ENCODE measurements around the gene MLXIP. TPM values are rescaled to one million over a fixed set of nuclear protein-coding genes. Genes with fewer than 3 reads are reported as not detected.

Gene MLXIP
- total RNA-seq, 4 donors from 2014 or later, result 34.0 to 70.1 (median 46.2) TPM

DNA sequence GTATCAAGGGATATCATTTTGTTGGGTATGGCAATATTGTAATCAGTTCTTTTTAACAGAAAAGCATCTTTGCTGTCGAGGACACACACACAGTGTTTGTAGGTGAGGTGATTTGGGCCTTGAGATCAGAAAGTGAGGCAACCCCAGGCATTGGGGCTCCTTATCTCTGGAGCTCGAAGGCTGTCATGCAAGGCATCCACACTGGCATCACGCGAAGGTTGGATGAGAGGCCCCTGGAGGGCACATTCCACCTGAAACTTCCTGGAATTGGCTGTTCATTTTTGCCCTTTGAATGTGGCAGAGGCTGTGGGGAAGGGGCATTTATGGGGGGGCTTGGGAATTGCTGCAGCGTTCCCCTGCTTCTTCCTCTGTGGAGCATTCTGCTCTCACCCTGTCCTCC lies 49.9 kb downstream of the MLXIP start:
- intact Hi-C loops (cut with DNase I), result loop anchor here (5.0 kb wide), 2 partner anchors 64 to 211 kb away; partner anchors contain the start of gene CFAP251
- WGBS, 2 donors, result 88% methylated on average over 5 of the region's 5 CpGs
- no peak for TF ChIP-seq POLR2A (IDR thresholded peaks at IDR 0.05)
- TF ChIP-seq, protein P1, sequence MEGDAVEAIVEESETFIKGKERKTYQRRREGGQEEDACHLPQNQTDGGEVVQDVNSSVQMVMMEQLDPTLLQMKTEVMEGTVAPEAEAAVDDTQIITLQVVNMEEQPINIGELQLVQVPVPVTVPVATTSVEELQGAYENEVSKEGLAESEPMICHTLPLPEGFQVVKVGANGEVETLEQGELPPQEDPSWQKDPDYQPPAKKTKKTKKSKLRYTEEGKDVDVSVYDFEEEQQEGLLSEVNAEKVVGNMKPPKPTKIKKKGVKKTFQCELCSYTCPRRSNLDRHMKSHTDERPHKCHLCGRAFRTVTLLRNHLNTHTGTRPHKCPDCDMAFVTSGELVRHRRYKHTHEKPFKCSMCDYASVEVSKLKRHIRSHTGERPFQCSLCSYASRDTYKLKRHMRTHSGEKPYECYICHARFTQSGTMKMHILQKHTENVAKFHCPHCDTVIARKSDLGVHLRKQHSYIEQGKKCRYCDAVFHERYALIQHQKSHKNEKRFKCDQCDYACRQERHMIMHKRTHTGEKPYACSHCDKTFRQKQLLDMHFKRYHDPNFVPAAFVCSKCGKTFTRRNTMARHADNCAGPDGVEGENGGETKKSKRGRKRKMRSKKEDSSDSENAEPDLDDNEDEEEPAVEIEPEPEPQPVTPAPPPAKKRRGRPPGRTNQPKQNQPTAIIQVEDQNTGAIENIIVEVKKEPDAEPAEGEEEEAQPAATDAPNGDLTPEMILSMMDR (IDR thresholded peaks at IDR 0.05), result no peak

DNA sequence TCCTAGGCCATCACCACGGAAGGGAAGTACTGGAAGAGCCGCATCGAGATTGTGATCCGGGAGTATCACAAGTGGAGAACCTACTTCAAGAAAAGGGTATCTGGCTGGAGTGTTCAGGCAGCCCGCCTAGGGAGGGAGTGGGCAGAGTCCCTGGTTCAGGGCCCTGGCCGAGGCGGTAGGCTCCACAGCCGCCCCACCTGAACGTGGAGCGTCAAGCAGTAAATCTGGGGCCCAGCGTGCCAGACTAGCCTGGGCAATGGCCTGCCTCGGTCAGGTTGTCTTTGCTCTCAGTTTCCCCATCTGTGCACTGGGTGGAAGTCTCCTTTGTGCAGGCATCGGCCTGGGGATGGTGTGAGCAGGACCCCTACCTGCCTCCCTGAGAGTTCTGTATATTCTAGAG lies 50.6 kb downstream of the MLXIP start:
- H3K36me3 ChIP-seq, result peaks cover 57 to 60% of the 10 kb centered on the region in 2 donors
- H3K9me3 ChIP-seq, result no peaks in the 10 kb centered on the region
- WGBS, 2 donors, result 88 to 91% methylated on average over 9 to 12 of the region's 13 CpGs
- H3K4me1 ChIP-seq, result peaks cover 0 to 15% of the 10 kb centered on the region in 2 donors
- no peaks in the 10 kb centered on the region for H3K27me3 ChIP-seq
- intact Hi-C loops (cut with DNase I), result loop anchor here (5.0 kb wide), 2 partner anchors 63 to 212 kb away; partner anchors contain the start of gene CFAP251
- DNase-seq, result no peak
- H3K27ac ChIP-seq, result no peak overlapping the region
- H3K4me3 ChIP-seq (replicated peaks in 1 of 3), result no peak overlapping the region
- TF ChIP-seq POLR2A (IDR thresholded peaks at IDR 0.05), result no peak
- TF ChIP-seq, protein P1 (IDR thresholded peaks at IDR 0.05), result no peak

More for the DNA sequence above, 49.9 kb downstream of the MLXIP start:
- no peak overlapping the region for H3K27ac ChIP-seq
- peaks cover 53 to 54% of the 10 kb centered on the region in 2 donors for H3K36me3 ChIP-seq
- no peak for DNase-seq
- H3K27me3 ChIP-seq, result no peaks in the 10 kb centered on the region
- H3K9me3 ChIP-seq, result no peaks in the 10 kb centered on the region
- H3K4me1 ChIP-seq, result peaks cover 3 to 18% of the 10 kb centered on the region in 2 donors
- H3K4me3 ChIP-seq (replicated peaks in 1 of 3), result no peak overlapping the region

DNA sequence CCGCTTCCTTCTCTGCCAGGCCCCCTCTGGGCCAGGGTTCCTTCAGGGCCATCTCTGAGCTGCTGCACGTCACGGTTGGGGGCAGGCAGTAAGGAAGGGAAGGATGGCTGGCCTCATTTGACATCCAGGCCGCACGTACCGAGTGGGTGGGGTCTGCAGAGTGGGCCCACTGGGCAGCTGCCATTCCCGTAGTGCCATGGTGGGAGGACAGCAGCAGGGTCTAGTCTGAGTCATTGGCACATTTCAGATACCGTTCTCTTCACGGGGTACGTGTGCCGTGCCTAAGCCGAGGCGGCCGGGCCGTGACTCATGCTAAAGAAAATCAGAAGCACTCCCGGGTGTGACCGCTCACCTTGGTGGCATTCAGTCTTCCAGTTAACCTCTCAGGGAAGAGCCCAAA lies 51.6 kb downstream of the MLXIP start:
- TF ChIP-seq, protein P1 (IDR thresholded peaks at IDR 0.05), result no peak
- TF ChIP-seq POLR2A (IDR thresholded peaks at IDR 0.05), result no peak
- intact Hi-C loops (cut with DNase I), result no loop called here
- WGBS, 2 donors, result 91 to 93% methylated on average over 16 to 17 of the region's 17 CpGs

DNA sequence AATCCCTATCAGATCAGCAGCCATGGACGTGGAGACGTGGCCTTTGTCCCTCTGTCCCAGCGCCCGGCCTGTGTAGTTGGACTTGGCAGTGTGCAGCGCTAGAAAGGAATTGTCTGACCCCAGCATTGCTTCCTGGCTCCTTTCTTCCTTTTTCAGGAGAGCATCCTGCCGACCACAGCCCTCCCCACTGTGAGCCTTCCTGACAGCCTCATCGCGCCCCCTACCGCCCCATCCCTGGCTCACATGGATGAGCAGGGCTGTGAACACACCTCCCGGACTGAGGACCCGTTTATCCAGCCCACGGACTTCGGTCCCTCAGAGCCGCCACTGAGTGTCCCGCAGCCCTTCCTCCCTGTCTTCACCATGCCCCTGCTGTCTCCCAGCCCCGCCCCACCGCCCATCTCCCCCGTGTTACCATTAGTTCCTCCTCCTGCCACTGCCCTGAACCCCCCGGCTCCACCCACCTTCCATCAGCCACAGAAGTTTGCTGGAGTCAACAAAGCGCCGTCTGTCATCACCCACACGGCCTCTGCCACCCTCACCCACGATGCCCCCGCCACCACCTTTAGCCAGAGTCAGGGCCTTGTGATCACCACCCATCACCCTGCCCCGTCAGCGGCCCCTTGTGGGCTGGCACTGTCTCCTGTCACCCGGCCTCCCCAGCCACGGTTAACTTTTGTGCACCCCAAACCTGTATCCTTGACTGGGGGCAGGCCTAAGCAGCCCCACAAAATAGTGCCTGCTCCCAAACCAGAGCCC lies 54.8 kb downstream of the MLXIP start:
- H3K9me3 ChIP-seq, result no peaks in the 10 kb centered on the region
- intact Hi-C loops (cut with DNase I), result no loop called here
- H3K36me3 ChIP-seq, result peaks cover 60 to 65% of the 10 kb centered on the region in 2 donors
- peaks cover 10 to 11% of the 10 kb centered on the region in 2 donors for H3K4me1 ChIP-seq
- H3K27me3 ChIP-seq, result no peaks in the 10 kb centered on the region
- no peak for DNase-seq
- TF ChIP-seq POLR2A (IDR thresholded peaks at IDR 0.05), result no peak
- no peak overlapping the region for H3K4me3 ChIP-seq (replicated peaks in 1 of 3)
- H3K27ac ChIP-seq, result no peak overlapping the region
- 78 to 80% methylated on average over 28 of the region's 28 CpGs for WGBS, 2 donors

More for the DNA sequence above, 51.6 kb downstream of the MLXIP start:
- peaks cover 0 to 10% of the 10 kb centered on the region in 2 donors for H3K4me1 ChIP-seq
- H3K36me3 ChIP-seq, result peaks cover 63 to 67% of the 10 kb centered on the region in 2 donors
- no peaks in the 10 kb centered on the region for H3K27me3 ChIP-seq
- DNase-seq, result no peak
- no peaks in the 10 kb centered on the region for H3K9me3 ChIP-seq
- H3K27ac ChIP-seq, result no peak overlapping the region
- H3K4me3 ChIP-seq (replicated peaks in 1 of 3), result no peak overlapping the region

DNA sequence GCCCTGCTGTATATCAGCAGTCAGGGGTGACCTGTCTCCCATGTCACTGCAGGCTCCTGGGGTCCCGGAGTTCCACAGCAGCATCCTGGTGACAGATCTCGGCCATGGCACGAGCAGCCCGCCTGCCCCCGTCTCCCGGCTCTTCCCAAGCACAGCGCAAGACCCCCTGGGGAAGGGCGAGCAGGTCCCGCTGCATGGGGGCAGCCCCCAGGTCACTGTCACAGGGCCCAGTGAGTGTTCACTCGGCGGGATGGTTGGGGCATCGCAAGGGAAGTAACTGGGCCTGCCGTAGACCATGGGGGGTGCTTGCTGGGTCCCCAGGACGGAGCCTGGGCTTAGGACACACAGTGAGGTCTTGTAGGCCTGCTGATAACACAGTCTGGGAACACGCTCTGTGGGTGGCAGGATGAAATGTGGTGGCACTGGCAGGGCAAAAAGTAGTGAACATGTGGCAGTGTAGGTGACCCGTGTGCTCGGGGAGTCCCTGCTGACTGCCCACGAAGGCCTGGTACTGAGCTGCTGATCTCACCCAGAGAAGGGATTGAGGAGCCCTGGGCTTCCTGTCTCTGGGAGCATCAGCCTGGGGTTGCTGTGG lies 57.0 kb downstream of the MLXIP start:
- no peaks in the 10 kb centered on the region for H3K9me3 ChIP-seq
- H3K36me3 ChIP-seq, result peaks cover 44 to 49% of the 10 kb centered on the region in 2 donors
- no peak overlapping the region for H3K4me3 ChIP-seq (replicated peaks in 1 of 3)
- H3K4me1 ChIP-seq, result peaks cover 14 to 19% of the 10 kb centered on the region in 2 donors
- DNase-seq, result no peak
- TF ChIP-seq, protein P1 (IDR thresholded peaks at IDR 0.05), result no peak
- TF ChIP-seq POLR2A (IDR thresholded peaks at IDR 0.05), result no peak
- no peaks in the 10 kb centered on the region for H3K27me3 ChIP-seq
- 91 to 95% methylated on average over 4 to 18 of the region's 18 CpGs for WGBS, 2 donors
- intact Hi-C loops (cut with DNase I), result no loop called here
- no peak overlapping the region for H3K27ac ChIP-seq
